Measurements from ENCODE around the gene ASAP2.

- TF ChIP-seq CTCF (IDR thresholded peaks at IDR 0.05; ENCODE audit: borderline replicate concordance, extremely low read depth, low read length, poor library complexity, severe bottlenecking) (no peak), EZH2 (IDR thresholded peaks at IDR 0.05; ENCODE audit: borderline replicate concordance, low read depth, low read length, severe bottlenecking) (no peak)
Observed at GRCh38 chr2:9343524-9343923, 136.9 kb downstream of the ASAP2 start.
